ENCODE results near the gene SYCP3. TPM values are rescaled to one million over a fixed set of nuclear protein-coding genes. Genes with fewer than 3 reads are reported as not detected.

The SYCP3 gene
- total and polyA plus RNA-seq, 2 of the 13 experiments (the other 11 are each of a cell fraction or from before 2014, with no cell fraction given), result not detected

DNA sequence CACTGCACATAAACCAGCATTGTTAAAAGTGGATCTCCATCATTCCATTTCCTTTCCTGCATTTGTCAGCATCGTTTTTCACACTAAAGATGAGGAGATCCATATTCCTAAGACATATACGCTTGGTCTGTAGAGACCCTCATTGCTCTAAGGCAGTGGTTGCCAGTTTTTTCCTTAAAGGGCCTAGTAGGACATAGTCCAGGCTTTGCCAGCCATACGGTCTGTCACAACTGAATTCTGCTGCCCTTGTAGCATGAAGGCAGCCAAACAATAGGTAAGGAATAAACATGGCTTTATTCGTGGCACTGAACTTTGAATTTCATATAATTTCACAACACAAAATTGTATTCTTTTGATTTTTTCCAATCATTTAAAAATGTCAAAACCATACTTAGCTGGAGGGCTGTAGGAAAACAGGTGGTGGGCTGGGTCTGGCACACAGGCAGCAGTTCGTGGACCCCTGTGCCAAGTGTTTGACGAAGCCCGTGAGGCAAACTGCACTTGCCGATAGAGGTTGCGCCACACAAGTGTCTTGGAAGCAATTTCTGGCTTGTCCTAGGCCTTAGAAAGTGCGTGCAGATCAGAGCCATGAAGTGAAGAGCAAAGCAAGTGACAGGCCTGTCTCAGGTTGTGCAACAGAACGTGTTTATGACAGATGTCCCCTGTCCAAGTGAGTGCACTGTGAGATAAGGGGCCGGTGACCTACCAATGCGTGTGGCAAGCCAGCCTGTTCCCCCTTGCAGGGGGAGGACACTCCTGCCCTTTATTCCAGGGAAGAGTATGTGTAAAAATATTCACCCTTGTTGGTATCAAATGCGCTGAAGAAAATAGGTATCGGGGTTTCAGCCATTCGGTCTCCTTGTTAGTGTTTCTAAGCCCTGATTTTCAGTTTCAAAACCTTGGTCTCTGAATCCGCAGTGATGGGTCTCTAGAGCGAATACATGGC, 42.7 kb downstream of the SYCP3 start (continued):
- TF ChIP-seq SAFB2 (CRISPR knock-in tag; IDR thresholded peaks at IDR 0.05; ENCODE audit: borderline replicate concordance, low read depth), result no peak
- TF ChIP-seq SRSF1 (optimal IDR thresholded peaks at IDR 0.05; ENCODE audit: low read depth, low read length), result no peak
- TF ChIP-seq SYNCRIP (IDR thresholded peaks at IDR 0.05; ENCODE audit: insufficient read depth, low read depth, low read length), result no peak
- no peak for TF ChIP-seq MBNL3 (CRISPR knock-in tag; conservative IDR thresholded peaks at IDR 0.05)
- peak; percentile 93; the same call in 1 of the 2 replicates for TF ChIP-seq MEIS1 (CRISPR knock-in tag; IDR thresholded peaks at IDR 0.05; ENCODE audit: borderline replicate concordance)
- TF ChIP-seq FIP1L1 (IDR thresholded peaks at IDR 0.05; ENCODE audit: borderline replicate concordance, insufficient read depth, low read depth, low read length), result no peak
- TF ChIP-seq JUND (CRISPR knock-in tag; IDR thresholded peaks at IDR 0.05), result no peak; the same call in 1 of the 2 replicates
- TF ChIP-seq ZNF496 (CRISPR knock-in tag; IDR thresholded peaks at IDR 0.05; ENCODE audit: insufficient replicate concordance), result no peak
- no peak for TF ChIP-seq ZNF180 (CRISPR knock-in tag; IDR thresholded peaks at IDR 0.05; ENCODE audit: borderline replicate concordance, low read depth)
- peak; percentile 93 for TF ChIP-seq ZC3H4 (CRISPR knock-in tag; IDR thresholded peaks at IDR 0.05; ENCODE audit: borderline replicate concordance)
- TF ChIP-seq STAT6 (CRISPR knock-in tag; IDR thresholded peaks at IDR 0.05; ENCODE audit: borderline replicate concordance), result no peak
- TF ChIP-seq ZNF235 (CRISPR knock-in tag; IDR thresholded peaks at IDR 0.05; ENCODE audit: borderline replicate concordance), result peak; percentile 13; the same call in 1 of the 2 replicates
- TF ChIP-seq PHB2 (IDR thresholded peaks at IDR 0.05; ENCODE audit: partially characterized antibody), result no peak
- TF ChIP-seq ZNF446 (CRISPR knock-in tag; IDR thresholded peaks at IDR 0.05), result no peak
- TF ChIP-seq NFAT5 (CRISPR knock-in tag; IDR thresholded peaks at IDR 0.05), result no peak
- TF ChIP-seq ZFP1 (CRISPR knock-in tag; IDR thresholded peaks at IDR 0.05), result no peak
- TF ChIP-seq, protein P1, sequence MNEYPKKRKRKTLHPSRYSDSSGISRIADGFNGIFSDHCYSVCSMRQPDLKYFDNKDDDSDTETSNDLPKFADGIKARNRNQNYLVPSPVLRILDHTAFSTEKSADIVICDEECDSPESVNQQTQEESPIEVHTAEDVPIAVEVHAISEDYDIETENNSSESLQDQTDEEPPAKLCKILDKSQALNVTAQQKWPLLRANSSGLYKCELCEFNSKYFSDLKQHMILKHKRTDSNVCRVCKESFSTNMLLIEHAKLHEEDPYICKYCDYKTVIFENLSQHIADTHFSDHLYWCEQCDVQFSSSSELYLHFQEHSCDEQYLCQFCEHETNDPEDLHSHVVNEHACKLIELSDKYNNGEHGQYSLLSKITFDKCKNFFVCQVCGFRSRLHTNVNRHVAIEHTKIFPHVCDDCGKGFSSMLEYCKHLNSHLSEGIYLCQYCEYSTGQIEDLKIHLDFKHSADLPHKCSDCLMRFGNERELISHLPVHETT (CRISPR knock-in tag; conservative IDR thresholded peaks at IDR 0.05), result no peak
- 0 out of 2 replicates have a peak, but pooled peaks have one; percentile 45 for TF ChIP-seq ZNF558 (CRISPR knock-in tag; IDR thresholded peaks at IDR 0.05; ENCODE audit: borderline replicate concordance)
- TF ChIP-seq ZNF670 (CRISPR knock-in tag; IDR thresholded peaks at IDR 0.05; ENCODE audit: borderline replicate concordance), result no peak
